HG03342 (cell line): ENCODE results near the gene ZNF425.
A peak's percentile ranks its signal among the peaks of the same experiment; 100 is the strongest.
"Not testable (repeated sequence)": the region's sequence is repeated elsewhere in the genome, so short reads cannot be mapped to it uniquely, and the experiment has no call there.

Source experiments
- ATAC-seq: cut with Tn5 transposase; IDR thresholded peaks from one replicate; pipeline ENCODE4 v1.9.1; 2021; ENCODE audit warnings: mild to moderate bottlenecking, moderate library complexity; ENCODE audit not compliant: unreplicated experiment

The ZNF425 gene

GRCh38 chr7:149136118-149136517, 10.0 kb upstream of the ZNF425 start:
- no peak for ATAC-seq

GRCh38 chr7:149133028-149133710, 7.0 kb upstream of the ZNF425 start:
- no peak for ATAC-seq

GRCh38 chr7:149130572-149131198, 4.6 kb upstream of the ZNF425 start:
- no peak for ATAC-seq

- ATAC-seq, result peak; percentile 34
Measured at GRCh38 chr7:149126662-149127266, 640 bp upstream of the ZNF425 start.

GRCh38 chr7:149125189-149125862, 798 bp downstream of the ZNF425 start:
- ATAC-seq, result no peak

- ATAC-seq, result no peak
Measured at GRCh38 chr7:149109969-149110368, 16.2 kb downstream of the ZNF425 start.

GRCh38 chr7:149104749-149105148, 21.4 kb downstream of the ZNF425 start:
- ATAC-seq, result no peak

- no peak for ATAC-seq
Measured at GRCh38 chr7:149104214-149104613, 21.9 kb downstream of the ZNF425 start.

GRCh38 chr7:149103424-149103823, 22.7 kb downstream of the ZNF425 start:
- no peak for ATAC-seq

- no peak for ATAC-seq
Measured at GRCh38 chr7:149102666-149103065, 23.5 kb downstream of the ZNF425 start.

GRCh38 chr7:149100821-149101220, 25.3 kb downstream of the ZNF425 start:
- ATAC-seq, result no peak

- ATAC-seq, result no peak
Measured at GRCh38 chr7:149099058-149099457, 27.1 kb downstream of the ZNF425 start.

GRCh38 chr7:149097088-149097487, 29.0 kb downstream of the ZNF425 start:
- ATAC-seq, result no peak

GRCh38 chr7:149093228-149093627, 32.9 kb downstream of the ZNF425 start:
- no peak for ATAC-seq

GRCh38 chr7:149092244-149092643, 33.9 kb downstream of the ZNF425 start:
- not testable (repeated sequence) for ATAC-seq

- ATAC-seq, result peak; percentile 83
Measured at GRCh38 chr7:149090397-149091195, 35.5 kb downstream of the ZNF425 start, which contains the start of gene ZNF786. ZNF786 (minus strand) TSS chr7:149090718; CDS start chr7:149090640, 78 bp downstream.

- no peak for ATAC-seq
Measured at GRCh38 chr7:149087376-149087775, 38.7 kb downstream of the ZNF425 start.

GRCh38 chr7:149085866-149086265, 40.3 kb downstream of the ZNF425 start:
- ATAC-seq, result no peak

- no peak for ATAC-seq
Measured at GRCh38 chr7:149084407-149084806, 41.7 kb downstream of the ZNF425 start.

GRCh38 chr7:149081914-149082313, 44.2 kb downstream of the ZNF425 start:
- ATAC-seq, result no peak

GRCh38 chr7:149077594-149077993, 48.5 kb downstream of the ZNF425 start:
- ATAC-seq, result no peak
